Islet of Langerhans (tissue), 1 donor: Measurements from ENCODE around the gene CDKN2B-AS1.

Source experiments
- FAIRE-seq: peaks from one replicate; lab custom pipeline; 2011; peaks lifted over from hg19 to GRCh38; lab: Jason Lieb, UNC

CDKN2B-AS1 gene

DNA sequence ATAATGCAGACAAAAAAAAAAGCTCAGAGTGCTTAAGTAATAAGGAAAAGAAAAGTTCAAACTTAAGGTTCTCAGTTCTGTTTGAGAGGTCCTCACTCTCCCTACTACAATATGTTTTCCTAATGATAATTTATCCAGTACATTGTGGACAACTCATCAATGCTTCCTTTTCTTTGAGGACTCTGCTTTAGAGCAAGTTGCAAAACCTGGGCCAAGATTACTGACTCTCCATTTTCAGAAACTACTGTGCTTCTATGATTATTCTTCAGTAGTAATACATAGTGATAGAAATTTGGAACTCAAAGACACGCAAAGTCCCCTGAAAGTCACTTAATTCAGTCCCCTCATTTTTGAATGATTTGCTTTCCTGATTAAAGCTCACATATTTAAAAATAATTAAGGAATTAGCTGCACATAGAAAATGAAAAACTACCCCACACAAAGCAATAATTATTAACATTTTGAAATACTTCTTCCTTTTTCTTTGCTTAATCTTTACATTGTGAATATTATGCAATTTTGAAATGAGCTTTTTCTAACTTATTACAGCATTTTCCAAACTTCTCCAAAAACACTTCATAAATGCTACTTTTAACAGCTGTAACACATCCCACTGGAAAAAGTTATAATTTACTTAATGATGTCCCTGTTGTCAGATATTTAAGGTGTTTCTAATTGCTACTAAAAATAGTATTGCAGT lies 11.6 kb upstream of the CDKN2B-AS1 start:
- FAIRE-seq: no peak

DNA sequence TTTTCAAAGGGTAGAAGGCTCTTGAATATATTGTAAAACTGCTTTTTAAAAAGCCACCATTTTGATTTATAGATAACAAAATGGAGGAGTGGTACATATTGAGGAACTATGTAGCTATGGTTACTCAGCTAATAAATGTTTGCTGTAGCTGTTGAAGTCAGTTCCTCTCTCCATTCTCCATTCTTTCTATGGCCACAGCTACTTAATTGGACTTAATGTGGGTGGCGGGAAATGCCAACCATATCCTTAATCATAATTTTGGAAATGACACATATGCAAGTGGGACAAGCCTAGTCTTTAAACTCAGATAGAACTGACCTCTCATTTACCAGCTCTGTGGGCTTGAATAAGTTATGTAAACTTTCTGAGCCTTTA lies 11.0 kb upstream of the CDKN2B-AS1 start:
- FAIRE-seq: no peak

DNA sequence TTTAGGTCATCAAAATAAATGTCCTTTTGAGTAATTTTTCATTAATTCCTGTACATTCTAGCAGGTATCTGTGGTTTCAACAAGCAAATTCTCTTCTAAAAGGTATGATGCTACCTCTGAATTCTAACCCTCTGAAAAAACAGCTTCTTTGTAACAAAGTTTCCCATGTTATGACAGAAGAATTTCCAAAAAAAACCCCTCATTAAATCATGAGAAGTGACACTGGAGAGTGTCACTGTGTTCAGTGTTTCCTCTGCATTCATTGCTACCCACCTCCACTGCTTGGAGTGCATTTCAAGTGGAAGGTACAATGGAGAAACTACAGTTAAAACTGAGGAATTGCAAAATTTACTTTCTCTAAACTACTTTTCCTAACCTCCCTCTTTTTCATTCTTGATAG lies 10.5 kb upstream of the CDKN2B-AS1 start:
- FAIRE-seq: no peak

DNA sequence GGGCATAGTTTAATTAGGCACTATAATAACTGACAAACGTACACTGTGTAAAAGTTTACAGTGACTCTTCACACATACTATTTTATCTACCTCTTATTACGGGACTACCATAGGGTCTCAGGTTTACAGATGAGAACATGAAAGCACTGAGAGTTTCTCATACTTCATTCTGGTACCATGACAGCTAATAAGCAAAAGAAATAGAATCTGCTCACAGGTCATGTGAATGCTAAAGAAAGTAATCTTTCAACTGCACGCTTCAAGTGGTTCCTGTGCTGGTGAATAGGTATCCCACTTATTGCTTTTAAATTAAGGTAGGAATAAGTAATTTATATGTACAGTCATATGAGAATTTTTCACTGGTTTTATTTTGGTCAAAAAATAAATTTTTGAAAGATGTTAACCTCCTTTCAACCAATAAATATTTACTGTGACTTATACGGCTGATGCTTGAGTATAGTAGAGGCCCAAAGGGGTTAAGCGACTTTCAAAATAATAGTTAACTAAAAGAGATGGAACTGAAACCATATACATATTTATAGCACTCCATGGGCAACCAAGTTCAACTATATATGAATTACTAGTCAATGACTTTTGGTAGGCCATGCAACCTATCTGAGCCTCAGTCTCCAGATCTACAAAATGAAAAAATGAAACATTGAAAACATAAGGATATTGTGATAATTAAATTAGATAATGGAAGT lies 8.5 kb upstream of the CDKN2B-AS1 start:
- FAIRE-seq: peak; percentile 45

DNA sequence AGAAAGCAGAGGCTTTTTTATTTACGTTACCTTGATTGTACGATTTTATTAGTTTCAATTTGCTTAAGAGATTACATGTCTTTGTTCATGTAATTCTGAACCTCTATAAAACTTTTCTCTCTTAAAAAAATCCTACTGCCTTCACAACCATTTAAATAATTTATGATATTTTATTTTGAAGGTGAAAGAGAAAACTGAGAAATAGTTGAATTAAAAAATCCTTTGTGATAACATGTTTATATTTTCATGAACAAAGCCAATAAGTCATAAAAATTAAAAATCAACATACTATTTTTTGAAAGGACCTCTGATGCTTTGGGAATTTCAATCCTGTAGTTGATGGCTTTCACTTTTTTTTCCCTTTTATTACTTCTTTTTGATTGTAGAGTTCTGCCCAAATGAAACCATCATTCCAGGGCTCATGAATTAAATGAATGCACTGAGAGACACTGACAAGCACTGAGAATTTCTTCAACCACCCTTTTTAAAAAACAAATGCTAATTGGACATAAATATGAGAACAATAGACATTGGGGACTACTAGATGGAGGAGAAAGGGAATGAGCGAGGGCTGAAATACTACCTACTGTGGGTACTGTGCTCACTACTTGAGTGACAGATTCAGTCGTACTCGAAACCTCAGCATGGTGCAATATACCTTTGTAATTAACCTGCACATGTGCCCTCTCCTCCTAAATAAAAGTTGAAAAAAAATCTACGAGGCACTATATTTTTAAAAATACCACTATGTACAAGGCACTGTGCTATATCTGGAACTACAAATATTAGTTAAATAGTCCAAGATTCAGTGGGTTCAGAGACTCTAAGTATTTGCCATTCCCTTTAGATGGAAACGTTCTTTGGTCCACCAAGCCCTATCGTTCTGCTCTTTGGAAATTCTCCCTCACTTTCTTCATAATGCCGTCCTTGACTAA lies 6.3 kb upstream of the CDKN2B-AS1 start:
- FAIRE-seq: peak; percentile 69

DNA sequence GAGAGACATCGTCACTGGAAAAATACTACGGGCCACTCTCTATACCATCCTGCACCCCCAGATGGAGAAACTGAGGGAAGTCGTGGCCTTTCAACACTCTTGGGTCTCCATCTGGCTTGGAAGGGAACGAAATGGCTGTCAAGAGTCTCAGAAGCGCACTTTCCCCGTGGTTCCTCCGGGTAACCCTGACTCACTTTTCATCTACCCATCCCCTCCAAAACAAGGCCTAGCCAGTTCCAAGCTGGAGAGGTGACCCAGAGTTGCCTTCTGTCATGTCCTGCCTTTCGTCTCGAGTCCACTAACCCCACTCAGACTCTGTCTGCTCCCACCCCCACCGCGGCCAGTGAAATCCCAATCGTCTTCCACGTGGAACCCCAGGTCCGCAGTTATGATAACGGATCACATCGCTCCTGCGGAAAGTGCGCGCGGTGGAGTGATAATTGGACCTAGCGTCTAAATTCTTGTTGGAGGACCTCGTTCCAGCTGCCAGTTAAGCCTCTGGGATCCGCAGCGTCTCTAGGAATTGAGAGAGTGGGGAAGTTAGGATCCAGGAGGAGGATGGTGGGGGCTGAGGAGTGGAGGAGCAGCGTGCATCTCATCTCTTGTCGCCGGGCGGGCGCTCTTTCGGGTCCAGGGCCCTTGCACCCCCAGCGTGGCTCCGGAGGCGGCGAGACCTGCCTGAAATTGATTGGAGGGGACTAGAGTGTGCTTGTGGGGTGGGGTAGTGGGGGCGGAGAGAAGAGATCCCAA lies 5.0 kb upstream of the CDKN2B-AS1 start:
- FAIRE-seq: no peak

DNA sequence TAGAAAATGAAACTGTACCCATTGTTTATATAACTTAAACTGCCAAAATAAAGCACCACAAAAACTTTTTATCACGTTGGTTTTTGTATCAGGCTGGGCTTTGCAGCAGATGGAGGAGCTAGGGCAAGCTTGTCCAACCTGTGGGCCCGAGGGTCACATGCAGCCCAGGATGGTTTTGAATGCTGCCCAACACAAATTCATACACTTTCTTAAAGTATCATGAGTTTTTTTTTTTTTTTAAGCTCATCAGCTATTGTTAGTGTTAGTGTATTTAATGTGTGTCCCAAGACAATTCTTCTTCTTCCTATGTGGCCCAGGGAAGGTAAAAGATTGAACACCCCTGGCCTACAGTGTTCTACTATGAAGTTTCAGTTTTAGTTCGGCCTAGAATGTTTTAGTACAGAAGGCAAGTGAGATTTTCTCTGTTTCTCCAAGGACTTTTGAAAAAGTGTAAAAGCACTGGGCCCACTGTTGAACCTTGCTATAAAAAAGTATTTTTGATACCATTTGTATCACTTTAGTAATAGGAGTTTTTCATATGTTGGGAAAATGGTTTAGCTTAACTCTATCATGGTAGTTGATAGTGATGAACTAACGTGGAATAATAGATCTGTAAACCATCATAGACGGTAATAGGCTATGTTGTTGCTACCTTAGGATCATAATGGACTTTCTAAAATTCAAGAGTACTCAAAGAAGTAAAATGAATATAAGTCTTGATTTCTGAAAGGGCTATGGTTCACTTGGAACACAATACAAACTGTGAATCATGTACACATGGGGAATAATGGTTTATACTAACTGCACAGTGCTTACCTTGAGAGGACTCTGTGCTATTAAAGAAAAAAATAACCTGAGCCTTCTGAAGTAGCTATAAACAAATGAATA lies 3.3 kb upstream of the CDKN2B-AS1 start:
- FAIRE-seq: no peak

DNA sequence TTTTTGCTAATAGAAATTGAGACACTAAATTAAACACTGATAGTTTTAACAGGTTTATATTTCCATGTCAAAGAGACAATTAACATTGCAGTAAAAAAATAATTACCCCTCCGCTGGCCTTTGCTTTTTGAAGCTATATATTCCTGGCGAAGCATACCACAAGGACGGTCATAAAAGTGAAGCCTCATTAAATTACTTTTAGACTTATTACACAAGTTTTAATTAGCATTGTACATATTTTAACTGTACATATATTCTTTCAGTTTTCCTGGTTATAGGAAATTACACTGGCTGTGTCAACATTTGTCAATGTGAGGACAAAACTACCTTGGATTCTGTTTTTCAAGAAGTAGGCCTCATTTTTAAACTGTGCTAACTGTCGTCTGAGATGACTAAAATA lies 1.6 kb upstream of the CDKN2B-AS1 start:
- FAIRE-seq: peak; percentile 13

DNA sequence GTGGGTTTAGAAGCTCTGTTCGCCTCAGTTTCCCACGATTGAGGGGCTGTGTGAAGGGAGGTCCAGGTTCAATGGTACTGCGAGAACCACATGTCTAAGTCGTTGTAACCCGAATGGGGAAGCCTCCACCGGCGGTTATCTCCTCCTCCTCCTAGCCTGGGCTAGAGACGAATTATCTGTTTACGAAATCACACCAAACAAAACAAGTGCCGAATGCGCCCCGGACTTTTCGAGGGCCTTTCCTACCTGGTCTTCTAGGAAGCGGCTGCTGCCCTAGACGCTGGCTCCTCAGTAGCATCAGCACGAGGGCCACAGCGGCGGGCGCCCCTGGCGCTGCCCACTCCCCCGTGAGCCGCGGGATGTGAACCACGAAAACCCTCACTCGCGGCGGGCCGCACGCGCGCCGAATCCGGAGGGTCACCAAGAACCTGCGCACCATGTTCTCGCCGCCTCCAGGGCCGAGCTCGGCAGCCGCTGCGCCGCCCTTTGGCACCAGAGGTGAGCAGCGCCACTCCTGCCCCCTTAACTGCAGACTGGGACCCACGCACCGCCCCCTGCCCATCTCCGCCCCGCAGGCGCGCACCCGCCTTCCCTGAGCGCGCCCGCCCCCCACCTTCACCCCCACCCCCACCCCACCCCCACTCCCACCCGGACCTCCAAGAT lies 567 bp upstream of the CDKN2B-AS1 start, which contains the start of gene CDKN2A:
TSS of gene CDKN2A (minus strand) at position 500 of the 663 bp plus-strand sequence.
- FAIRE-seq: no peak

DNA sequence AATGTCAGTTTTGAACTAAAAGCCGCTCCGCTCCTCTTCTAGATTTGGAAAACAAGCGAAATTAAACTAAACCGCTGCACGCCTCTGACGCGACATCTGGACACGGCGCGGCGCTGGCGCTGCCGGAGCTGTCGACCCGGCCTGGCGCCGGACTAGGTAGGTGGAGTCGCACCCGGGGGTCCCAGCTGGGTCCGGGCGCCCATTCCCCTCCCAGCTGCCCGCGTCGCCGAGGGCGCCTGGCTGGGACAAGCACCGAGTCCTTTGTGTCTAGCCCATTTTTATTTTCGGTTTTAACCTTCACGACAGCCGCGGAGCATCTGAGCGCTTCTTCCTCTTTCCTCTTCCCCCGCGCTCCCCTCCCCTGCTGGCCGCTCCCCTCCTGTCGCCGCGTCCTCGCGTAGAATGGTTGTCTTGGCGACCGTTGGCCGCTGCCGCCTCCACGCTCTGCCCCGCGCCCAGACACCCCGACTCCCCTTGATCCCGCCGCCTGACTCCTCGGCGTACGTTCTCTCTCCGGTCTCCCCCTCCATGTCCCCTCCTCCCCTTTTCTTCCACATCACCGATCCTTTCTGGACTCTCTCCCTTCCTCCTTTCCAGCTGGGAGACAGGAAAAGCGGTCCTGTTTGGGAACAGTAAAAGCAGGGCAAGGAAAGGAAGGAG lies 545 bp downstream of the CDKN2B-AS1 start:
- no peak for FAIRE-seq

DNA sequence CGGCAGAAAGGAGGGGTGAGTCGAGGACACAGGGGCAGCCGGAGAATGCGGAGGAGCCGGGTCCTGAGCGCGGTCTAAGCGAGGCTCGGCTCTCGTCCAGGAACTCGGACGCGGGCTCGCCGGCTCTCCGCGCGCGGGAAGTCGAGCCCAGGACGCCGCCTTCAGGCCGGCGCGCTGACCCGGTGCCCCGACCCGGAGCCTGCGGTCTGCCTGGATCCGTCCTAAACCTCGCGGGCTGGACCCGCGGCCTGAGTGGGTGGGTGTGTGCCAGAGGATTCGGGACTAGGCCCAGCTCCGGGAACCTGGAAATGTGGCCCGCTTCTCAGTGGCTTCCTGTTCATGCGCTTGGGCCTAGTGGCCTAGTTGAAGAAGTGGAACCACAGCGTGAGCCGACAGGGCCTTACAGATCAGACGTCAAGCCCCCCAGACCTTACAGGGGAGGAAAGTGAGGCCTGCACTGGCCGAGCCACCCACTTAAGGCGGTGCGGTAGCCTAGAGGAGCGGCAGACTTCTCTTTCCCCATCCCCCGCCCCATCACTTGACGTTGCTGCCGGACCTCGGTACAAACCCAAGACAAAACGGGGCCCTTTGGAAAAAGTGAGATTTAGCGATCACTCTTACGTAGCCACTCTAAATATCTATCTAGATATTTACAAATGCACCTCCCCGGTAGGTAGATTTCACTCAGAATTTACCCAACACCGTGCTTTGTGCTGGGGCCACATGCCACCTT lies 1.2 kb downstream of the CDKN2B-AS1 start:
- FAIRE-seq: no peak

DNA sequence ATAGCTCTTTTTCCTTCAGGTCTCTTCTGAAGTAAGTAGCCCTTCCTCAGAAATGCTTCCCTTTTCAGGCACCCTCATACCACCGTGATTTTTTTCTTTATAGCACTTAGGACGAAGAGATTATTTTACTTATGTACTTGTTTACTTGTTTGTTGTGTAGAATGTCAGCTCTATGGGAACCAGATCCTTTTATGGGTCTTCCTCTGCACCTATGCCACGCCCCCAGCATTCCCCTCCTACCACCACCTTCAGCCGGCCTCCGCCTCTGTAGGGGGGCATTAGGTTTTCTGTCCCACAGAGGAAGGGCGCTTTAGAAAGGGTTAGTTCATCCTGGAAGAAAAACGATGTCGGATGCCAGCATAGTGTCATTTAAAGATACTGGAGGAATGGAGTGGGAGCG lies 1.8 kb downstream of the CDKN2B-AS1 start:
- no peak for FAIRE-seq

DNA sequence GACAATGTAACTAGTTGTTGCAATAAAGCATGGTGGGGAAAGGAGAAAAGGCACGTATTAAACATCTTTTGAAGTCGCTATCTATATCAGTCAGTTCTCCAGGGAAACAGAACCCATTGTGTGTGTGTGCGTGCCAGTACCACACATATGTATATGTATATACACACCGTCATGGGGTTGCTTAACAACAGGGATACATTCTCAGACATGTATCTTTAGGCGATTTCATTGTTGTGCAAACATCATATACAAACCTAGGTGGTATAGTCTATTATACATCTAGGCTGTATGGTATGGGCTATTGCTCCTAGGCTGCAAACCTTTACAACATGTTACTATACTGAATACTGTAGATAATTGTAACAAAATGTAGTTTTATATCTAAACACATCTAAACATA lies 2.3 kb downstream of the CDKN2B-AS1 start:
- FAIRE-seq: no peak

DNA sequence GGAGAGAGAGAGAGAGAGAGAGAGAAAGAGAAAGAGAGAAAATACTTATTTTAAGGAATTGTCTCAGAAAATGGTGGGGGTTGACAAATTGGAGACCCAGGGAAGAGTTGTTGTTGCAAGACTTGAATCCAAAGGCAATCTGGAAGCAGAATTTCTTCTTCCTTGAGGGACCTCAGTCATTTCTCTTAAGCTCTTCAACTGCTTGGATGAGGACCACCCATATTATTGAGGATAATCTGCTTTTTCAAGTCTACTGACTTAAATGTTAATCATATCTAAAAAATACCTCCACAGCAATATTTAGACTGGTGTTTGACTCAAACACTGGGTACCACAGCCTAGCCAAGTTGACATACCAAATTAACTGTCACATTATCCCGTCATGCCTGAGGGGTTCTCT lies 2.9 kb downstream of the CDKN2B-AS1 start:
- FAIRE-seq: no peak

DNA sequence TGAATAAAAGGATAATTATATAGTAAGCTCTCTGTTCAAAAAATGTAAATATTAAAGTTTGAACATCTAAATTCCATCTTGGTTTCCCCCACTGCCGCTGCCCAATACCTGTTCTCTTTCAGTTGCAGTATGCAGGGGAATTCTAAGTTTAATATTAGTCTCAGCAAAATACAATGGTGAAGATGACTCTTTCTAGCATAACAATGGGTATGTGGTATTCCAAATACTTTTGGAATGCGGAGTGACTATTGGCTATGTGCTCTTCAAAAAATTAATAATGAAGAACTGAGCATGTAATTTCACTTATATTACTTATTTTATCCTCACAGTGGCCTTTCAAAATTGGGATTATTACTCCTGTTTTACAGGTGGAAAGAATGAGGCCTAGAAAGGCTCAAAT lies 3.4 kb downstream of the CDKN2B-AS1 start:
- FAIRE-seq: no peak

DNA sequence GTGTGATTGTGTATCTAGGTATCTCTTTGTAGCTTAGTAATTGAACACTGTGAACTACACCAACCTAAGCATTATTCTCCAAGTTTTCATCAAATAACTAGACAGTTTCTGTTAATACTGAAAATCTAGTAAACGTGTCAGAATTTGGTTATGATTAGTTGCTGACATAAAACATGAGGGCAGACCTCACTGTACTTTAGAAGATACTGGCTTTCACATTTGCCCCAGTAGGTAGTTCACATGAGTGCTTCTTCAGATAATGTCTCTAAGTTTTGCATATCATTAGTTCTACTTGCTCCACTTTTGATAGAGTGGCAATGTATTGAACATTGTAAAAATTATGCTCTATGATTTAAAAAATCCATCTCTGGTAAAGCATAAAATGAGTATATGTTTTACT lies 7.4 kb downstream of the CDKN2B-AS1 start:
- FAIRE-seq: no peak

DNA sequence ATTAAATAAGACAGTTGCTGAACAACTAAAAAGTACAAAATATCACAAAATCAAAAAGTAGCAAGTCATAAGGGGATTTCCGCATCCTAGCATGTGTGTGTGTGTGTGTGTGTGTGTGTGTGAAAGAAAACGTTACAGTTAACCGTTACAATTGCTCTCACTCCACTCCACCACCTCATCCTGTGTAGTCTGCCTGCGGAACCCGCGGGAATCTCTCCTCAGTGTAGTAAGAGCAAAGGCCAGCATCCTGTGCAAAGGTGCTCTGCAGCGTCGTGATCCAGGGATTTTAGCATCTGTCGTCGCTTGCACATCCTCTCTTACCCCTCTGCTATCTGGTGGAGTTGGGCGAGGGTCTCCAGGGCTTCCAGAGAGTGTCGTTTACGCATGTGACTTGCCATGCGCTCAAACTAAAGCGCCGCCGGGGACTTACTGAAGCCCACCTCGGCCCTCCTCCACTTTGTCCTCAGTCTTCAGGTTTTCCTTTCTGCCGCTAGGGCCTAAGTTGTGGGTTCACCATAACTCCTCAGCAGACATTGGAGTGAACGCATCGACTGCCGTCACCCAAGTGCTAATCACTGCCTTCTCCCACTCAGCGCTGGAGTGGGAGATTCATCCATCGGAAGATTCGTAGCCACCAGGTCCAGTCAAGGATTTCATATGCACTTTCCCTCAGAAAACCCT lies 10.6 kb downstream of the CDKN2B-AS1 start:
- FAIRE-seq: no peak

DNA sequence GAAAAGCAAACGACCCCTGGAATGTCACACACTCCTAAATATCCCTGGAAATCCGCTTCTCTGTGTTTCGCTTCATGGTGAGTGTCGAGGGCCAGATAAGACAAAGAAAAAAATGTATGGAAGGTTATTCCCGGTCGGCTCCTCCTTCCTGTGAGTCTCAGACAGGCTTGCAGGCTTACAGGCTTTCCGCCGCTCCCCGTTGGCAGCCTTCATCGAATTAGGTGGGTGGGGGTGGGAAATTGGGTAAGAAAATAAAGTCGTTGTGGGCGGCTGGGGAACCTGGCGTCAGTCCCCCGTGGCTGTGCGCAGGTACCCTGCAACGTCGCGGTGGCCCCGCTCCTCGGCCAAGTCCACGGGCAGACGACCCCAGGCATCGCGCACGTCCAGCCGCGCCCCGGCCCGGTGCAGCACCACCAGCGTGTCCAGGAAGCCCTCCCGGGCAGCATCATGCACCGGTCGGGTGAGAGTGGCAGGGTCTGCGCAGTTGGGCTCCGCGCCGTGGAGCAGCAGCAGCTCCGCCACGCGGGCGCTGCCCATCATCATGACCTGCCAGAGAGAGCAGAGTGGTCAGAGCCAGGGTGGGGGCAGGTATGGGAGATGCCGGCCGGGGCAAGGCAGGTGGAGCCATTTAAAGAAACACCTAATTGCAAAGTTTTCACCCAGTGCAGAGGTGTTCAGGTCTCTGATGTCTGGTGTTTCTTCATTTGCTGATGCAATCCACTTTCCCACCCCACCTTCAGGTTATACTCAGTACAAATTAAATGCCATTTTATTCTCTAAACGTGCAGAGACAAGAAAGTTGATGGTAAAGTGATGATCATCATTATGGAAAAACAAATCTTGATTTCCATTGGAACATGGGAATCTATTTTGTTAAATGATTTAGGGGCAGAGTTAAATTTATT lies 11.4 kb downstream of the CDKN2B-AS1 start:
- no peak for FAIRE-seq
